T-helper 1 cell treated with Interleukin-12 subunit alpha and Interleukin-12 subunit beta and Interleukin-4 antibody, amounts not matched to agents 30 μg/mL and 1 μg/mL, for 36 hours (primary cell): Measurements from ENCODE around the gene RPLP1.

Experiments used
- H3K27ac Mint-ChIP-seq: one replicate; pipeline ENCODE4 v1.8.0; 2021; ENCODE audit warnings: mild to moderate bottlenecking, mixed read lengths
- H3K27me3 Mint-ChIP-seq: one replicate; pipeline ENCODE4 v1.8.0; 2021; ENCODE audit warnings: low read depth, mixed read lengths
- H3K36me3 Mint-ChIP-seq: one replicate; pipeline ENCODE4 v1.8.0; 2021; ENCODE audit warnings: low read depth, mixed read lengths
- H3K4me1 Mint-ChIP-seq: one replicate; pipeline ENCODE4 v1.8.0; 2021; ENCODE audit warnings: low read depth, mixed read lengths
- H3K4me3 Mint-ChIP-seq: one replicate; pipeline ENCODE4 v1.8.0; 2021; ENCODE audit warnings: mild to moderate bottlenecking, moderate library complexity, mixed read lengths
- H3K9me3 Mint-ChIP-seq: one replicate; pipeline ENCODE4 v1.8.0; 2021; ENCODE audit warnings: mixed read lengths

Gene RPLP1

DNA sequence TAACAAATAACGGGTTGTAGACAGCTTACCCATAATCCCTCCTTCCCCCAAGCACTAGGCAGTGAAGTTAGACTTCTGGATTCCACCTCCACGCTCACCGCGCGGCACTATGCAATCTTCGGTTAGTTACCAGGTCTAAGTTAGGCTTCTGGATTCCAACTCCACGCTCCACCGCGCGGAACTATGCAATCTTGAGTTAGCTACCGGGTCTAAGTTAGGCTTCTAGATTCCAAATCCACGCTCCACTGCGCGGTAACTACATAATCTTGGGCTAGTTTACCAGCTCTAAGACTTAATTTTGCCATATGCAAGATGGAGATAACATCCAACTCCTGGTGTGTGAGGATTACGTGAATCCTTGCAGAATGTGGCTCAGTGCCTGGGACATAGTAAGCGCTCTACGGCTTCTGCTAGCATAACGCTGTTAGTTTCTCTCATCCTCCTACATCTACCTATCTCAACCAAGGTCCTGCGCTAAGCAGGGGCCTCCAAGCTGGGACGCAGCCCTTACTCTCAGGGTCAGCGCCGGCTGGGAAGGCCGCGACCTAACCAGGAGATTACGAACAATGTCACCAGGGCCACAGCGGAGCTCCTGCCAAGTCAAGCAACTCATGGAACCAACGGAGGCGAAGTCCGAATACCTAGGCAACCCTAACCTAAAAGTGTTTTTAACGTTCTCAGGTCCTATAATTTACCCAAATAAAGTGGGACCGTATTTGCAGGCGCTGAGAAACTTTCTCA lies 497 bp upstream of the RPLP1 start:
- Mint-ChIP-seq H3K36me3 (peaks cover 43% of the 10 kb centered on the region), H3K4me1 (peaks cover 39% of the 10 kb centered on the region), H3K27ac (peak overlapping the region; percentile 100), H3K4me3 (peak overlapping the region; percentile 99), H3K9me3 (no peaks in the 10 kb centered on the region), H3K27me3 (no peaks in the 10 kb centered on the region)

DNA sequence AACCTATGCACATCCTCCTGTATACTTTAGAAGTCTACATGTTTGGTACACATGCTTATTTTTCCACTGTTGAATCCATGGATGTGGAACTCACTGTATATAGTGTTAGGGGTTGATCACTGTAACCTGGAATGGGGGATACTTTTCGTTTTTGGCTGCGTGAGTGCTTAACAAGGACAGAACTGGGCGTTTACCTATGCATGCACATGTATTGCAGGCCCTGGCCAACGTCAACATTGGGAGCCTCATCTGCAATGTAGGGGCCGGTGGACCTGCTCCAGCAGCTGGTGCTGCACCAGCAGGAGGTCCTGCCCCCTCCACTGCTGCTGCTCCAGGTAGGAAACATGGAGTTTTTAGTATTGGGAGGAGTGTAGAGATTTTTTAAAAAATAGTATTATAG lies 2.3 kb downstream of the RPLP1 start:
- Mint-ChIP-seq H3K4me1 (peaks cover 39% of the 10 kb centered on the region), H3K36me3 (peaks cover 48% of the 10 kb centered on the region), H3K9me3 (no peaks in the 10 kb centered on the region), H3K4me3 (peak overlapping the region; percentile 99), H3K27ac (no peak overlapping the region), H3K27me3 (no peaks in the 10 kb centered on the region)

DNA sequence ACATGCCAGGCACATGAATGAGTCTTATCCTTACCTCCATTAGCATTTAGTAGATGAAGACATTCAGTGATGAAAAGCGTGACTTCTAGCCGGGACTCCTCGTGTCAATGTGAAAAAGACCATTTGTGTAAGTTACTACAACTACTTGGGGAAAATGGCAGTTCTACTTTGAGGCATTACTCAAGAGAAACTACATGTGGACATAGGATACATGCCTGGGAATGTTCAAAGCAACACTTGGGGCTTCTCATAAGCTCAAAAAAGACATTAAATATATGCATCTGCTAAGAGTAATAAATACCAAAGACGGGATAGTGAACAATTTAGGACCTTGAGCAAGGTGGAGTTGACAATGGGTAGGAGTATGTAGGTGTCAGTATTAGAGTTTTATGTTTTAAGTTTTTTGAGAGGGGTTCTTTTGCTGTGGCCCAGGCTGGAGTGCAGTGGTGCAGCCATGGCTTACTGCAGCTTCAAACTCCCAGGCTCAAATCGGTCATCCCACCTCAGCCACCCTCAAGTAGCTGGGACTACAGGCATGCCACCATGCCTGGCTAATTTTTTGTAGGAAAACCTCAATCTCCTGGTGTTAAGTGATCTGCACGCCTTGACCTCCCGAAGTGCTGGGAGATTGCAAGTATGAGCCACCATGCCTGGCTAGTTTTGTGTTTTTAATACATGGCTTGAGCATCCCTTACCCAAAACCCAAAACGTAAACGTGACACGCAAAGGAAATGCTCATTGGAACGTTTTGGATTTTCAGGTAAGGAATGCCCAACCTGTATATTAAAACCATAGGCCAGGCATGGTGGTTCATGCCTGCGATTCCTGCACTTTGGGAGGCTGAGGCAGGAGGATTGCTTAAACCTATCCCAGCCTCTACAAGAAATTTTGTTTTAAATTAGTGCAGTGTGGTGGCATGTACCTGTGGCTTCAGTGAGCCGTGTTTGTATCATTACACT lies 3.9 kb downstream of the RPLP1 start:
- Mint-ChIP-seq H3K36me3 (peaks cover 48% of the 10 kb centered on the region), H3K27ac (peak overlapping the region; percentile 62), H3K9me3 (no peaks in the 10 kb centered on the region), H3K27me3 (no peaks in the 10 kb centered on the region), H3K4me1 (peaks cover 39% of the 10 kb centered on the region), H3K4me3 (no peak overlapping the region)

DNA sequence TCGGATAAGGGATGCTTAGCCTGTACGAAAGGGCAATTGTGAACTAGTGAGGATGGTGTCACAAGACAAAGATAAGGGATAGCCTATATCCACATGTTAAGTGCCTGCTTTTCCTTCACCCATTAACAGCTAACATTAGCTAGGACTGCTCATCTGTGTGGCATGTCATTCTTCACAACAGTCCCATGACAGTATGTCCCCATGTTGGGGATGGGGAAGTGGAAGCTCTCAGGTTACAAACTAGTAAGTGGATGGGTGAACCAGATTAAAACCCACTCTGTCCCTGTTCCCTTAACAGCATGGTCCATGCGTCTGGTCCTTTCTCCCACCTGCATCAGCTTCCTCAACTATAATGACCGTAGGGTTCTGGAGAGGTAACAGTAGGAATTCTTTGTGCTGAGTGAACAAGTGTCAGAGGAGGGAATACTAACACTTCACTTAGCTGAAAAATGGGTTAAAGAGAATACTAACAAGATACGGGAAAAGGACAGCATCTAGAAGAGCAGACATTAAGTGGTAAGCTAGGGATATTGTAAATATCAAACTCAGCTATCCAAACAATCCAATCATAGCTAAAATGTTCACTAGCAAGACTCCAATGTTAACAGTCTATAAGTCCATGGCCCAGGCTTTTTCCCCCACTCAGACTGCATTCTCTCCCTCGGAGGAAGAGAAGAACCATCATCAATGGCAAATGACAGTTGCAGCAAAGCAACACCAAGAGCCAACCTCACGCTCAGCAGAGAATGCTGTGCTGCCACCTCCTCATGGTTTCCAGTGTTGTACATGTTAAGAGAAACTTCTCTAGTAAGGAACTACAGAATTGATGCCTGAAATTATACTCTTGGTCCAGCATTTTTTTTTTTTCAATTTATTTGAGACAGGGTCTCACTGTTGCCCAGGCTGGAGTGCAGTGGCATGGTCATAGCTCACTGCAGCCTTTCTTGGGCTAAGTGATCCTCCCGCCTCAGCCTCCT lies 5.0 kb downstream of the RPLP1 start:
- Mint-ChIP-seq H3K36me3 (peaks cover 44% of the 10 kb centered on the region), H3K4me3 (no peak overlapping the region), H3K27me3 (no peaks in the 10 kb centered on the region), H3K9me3 (no peaks in the 10 kb centered on the region), H3K27ac (no peak overlapping the region), H3K4me1 (peaks cover 36% of the 10 kb centered on the region)

DNA sequence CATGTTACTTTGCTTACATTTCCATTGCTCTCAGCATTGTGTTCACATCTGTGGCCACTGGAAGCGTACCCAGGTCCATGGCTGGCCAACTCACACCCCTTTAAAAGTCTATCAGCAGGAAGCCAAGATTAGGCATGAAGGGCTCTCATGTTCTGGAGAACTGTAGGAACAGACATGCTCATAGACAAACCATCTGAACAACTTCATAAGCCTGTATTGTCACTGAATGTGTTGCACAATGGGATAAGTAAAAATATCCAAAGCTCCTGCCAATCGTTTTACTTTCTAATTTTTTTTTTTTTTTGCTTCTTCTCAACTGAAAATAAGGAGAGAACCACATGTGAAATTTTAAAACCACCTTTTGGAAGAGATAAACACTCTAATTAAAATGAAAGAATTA lies 6.4 kb downstream of the RPLP1 start:
- H3K4me3 Mint-ChIP-seq = no peak overlapping the region
- no peaks in the 10 kb centered on the region for H3K9me3 Mint-ChIP-seq
- peaks cover 34% of the 10 kb centered on the region for H3K36me3 Mint-ChIP-seq
- H3K27ac Mint-ChIP-seq = no peak overlapping the region
- no peaks in the 10 kb centered on the region for H3K27me3 Mint-ChIP-seq
- H3K4me1 Mint-ChIP-seq = peaks cover 40% of the 10 kb centered on the region

DNA sequence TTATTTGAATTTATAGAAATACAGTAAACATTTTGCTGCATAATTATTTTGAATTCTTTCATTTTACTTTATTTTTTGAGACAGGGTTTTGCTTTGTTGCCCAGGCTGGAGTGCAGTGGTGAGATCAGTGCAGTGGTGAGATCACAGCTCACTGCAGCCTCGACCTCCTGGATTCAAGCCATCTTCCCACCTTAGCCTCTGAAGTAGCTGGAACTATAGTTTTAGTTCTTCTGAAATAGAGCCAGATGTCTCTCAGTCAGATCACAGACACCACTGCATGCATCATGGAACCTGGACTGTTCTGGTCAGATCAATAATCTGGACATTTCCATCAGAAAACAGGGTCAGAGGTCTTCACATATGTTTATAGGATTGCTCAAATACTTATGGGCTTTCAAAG lies 7.9 kb downstream of the RPLP1 start:
- H3K4me3 Mint-ChIP-seq = no peak overlapping the region
- peaks cover 6% of the 10 kb centered on the region for H3K27me3 Mint-ChIP-seq
- peaks cover 26% of the 10 kb centered on the region for H3K4me1 Mint-ChIP-seq
- H3K9me3 Mint-ChIP-seq = no peaks in the 10 kb centered on the region
- H3K27ac Mint-ChIP-seq = no peak overlapping the region
- H3K36me3 Mint-ChIP-seq = peaks cover 20% of the 10 kb centered on the region

DNA sequence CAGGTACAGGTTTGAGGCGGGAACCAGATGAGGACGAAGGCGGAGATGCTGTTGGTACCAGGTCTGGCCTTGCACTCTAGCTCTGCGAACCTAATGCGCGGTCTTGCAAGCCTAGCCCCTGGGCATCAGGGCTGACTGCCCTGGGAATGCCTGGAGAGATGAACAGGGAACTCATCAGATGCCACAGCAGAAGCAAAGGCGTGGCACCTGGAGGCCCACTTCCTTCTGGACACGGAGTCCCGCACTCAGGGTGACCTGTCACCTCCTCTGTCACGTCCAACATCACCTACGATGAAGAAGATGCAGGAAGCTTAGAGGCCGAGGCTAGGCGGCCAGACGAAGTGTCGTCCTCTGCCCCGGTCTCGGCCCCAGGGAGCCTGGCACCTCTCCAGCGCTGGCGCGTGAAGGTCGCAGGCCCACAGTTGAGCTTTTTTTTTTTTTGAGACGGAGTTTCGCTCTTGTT lies 9.4 kb downstream of the RPLP1 start:
- peaks cover 12% of the 10 kb centered on the region for H3K36me3 Mint-ChIP-seq
- no peaks in the 10 kb centered on the region for H3K9me3 Mint-ChIP-seq

DNA sequence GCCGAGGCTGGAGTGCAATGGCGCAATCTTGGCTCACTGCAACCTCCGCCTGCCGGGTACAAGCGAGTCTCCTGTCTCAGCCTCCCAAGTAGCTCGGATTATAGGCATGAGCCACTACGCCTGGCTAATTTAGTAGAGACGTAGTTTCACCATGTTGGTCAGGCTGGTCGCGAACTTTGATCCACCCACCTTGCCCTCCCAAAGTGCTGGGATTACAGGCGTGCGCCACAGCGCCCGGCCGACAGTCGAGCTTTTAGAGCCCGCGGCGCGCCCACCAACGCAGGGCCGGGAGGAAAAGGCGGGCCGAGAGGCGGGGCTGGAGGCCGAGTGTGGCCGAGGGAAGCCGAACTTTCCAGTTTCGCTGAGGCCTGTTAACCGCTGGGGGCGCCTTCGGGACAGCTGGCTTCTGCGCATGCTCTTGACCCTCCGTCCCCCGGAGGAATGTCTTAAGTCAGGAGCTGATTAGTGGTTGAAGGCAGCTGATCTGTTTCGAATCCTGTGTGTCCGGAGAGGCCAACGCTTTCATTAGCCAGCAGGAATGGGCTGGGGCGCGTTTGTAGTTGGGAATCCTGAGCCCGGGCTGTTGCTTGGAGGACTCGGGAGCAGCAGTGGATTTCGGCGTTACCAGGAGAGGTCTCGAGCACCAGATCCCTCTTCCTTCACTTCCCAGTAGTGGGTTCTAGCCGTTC lies 10.0 kb downstream of the RPLP1 start:
- H3K4me3 Mint-ChIP-seq = peak overlapping the region; percentile 86
- peaks cover 7% of the 10 kb centered on the region for H3K36me3 Mint-ChIP-seq
- peaks cover 18% of the 10 kb centered on the region for H3K27me3 Mint-ChIP-seq
- peaks cover 19% of the 10 kb centered on the region for H3K4me1 Mint-ChIP-seq
- H3K9me3 Mint-ChIP-seq = no peaks in the 10 kb centered on the region
- H3K27ac Mint-ChIP-seq = peak overlapping the region; percentile 73

More for the DNA sequence above, 9.4 kb downstream of the RPLP1 start:
- peak overlapping the region; percentile 86 for H3K4me3 Mint-ChIP-seq
- peaks cover 17% of the 10 kb centered on the region for H3K4me1 Mint-ChIP-seq
- H3K27me3 Mint-ChIP-seq = peaks cover 18% of the 10 kb centered on the region
- no peak overlapping the region for H3K27ac Mint-ChIP-seq

DNA sequence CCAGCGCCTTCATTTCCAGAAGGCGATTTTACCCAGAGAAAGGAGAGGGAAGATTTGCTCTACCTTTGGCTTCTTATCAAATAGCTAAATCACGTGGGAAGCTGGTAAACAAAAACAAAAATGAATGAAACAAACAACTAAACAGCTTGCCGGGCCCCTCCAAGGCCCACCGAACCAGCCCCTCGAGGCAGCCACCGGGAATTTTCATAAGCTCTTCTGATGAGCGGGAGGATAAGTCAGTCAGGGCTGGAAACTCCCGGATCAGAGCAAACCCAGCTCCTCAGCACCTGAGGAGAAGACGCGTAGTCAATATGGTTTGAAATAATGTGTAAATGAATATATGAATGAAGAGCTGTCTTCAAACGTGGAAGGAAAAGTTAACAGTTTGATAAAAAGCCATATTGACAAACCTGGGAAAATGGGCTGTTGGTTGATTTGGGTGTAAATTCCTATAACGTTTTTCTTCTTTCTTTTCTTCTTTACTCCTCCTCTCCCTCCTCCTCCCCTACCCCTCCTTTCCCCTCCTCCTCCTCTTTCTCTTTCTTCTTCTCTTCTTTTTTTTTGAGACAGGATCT lies 10.7 kb downstream of the RPLP1 start:
- Mint-ChIP-seq H3K36me3 (peaks cover 2% of the 10 kb centered on the region), H3K27ac (no peak overlapping the region), H3K27me3 (peaks cover 18% of the 10 kb centered on the region), H3K4me3 (peak overlapping the region; percentile 88), H3K9me3 (no peaks in the 10 kb centered on the region), H3K4me1 (peaks cover 25% of the 10 kb centered on the region)

DNA sequence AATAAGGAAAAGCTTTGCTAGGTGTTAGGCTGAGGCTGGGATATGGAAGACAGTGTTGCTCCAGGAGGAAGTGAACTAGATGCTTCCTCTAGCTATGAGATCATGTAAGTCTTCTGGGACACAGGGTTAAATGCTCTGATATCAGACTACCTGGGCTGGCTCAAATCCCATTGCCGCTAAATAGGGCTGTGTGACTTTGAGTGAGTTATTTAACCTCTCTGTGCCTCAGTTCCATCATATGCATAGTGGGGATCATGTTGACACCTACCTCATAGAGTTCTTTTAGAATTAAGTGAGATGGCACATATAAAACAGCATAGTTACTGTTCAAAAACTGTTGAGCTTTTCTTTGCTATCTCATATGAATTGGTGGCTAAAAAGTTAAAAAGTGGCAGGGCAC lies 12.6 kb downstream of the RPLP1 start:
- H3K27ac Mint-ChIP-seq = no peak overlapping the region
- no peaks in the 10 kb centered on the region for H3K9me3 Mint-ChIP-seq
- H3K36me3 Mint-ChIP-seq = no peaks in the 10 kb centered on the region
- peaks cover 37% of the 10 kb centered on the region for H3K4me1 Mint-ChIP-seq
- H3K4me3 Mint-ChIP-seq = no peak overlapping the region
- H3K27me3 Mint-ChIP-seq = peaks cover 18% of the 10 kb centered on the region

DNA sequence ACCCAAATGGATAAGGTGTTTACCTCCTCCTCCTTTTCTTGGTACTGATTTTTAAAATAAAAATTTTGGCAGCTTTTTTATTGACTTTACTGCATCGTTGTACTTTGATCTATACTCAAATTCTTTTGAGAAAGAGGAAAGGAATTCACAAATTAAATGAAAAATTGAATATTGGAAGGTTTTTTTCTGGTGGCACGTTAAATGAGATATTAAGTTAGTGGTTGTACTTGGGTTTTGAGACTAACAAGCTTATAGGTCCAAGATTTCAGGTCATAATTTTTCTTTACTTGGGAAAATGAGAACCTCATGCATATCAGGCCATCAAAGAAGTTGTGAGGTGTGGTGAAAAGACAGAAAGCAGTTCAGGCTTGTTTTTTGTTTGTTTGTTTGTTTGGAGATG lies 14.1 kb downstream of the RPLP1 start:
- no peak overlapping the region for H3K27ac Mint-ChIP-seq
- peaks cover 27% of the 10 kb centered on the region for H3K27me3 Mint-ChIP-seq
- no peaks in the 10 kb centered on the region for H3K9me3 Mint-ChIP-seq
- no peaks in the 10 kb centered on the region for H3K36me3 Mint-ChIP-seq
- peaks cover 37% of the 10 kb centered on the region for H3K4me1 Mint-ChIP-seq
- H3K4me3 Mint-ChIP-seq = no peak overlapping the region

DNA sequence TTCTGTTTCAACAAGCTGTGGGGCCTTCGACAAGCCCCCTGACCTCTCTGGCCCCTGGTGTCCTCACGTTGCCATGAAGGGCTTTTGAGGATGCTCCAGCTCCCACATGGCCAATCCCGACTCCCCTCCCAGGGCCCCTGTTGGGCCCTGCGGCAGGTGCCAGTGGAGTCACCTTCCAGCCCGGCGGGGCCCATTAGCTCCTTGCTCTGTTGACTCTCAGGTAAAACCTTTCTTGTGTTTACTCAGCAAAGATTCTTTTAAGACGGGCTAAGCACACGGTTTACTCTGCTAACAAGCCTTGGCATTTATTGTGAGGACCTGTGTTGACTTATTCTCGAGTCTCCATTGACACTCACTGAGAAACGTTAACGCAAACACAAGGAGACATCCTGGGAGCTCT lies 15.0 kb downstream of the RPLP1 start:
- Mint-ChIP-seq H3K4me1 (peaks cover 34% of the 10 kb centered on the region), H3K9me3 (no peaks in the 10 kb centered on the region), H3K27ac (peak overlapping the region; percentile 87), H3K4me3 (no peak overlapping the region), H3K27me3 (peaks cover 36% of the 10 kb centered on the region), H3K36me3 (no peaks in the 10 kb centered on the region)
